Measurements from ENCODE around the gene NDUFA5.

DNA sequence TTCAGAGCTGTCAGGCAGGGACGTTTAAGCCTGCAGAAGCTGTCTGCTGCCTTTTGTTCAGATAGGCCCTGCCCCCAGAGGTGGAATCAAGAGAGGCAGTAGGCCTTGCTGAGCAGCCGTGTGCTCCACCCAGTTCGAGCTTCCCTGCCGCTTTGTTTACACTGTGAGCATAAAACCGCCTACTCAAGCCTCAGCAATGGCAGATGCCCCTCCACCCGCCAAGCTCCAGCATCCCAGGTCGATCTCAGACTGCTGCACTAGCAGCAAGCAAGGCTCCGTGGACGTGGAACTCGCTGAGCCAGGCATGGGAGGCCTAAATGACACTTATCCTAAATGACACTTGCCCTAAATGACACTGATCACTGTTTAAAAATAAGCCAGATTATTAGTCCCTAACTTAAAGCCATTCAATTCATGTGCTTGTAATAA lies 37.2 kb upstream of the NDUFA5 start:
- TF ChIP-seq, protein P1, sequence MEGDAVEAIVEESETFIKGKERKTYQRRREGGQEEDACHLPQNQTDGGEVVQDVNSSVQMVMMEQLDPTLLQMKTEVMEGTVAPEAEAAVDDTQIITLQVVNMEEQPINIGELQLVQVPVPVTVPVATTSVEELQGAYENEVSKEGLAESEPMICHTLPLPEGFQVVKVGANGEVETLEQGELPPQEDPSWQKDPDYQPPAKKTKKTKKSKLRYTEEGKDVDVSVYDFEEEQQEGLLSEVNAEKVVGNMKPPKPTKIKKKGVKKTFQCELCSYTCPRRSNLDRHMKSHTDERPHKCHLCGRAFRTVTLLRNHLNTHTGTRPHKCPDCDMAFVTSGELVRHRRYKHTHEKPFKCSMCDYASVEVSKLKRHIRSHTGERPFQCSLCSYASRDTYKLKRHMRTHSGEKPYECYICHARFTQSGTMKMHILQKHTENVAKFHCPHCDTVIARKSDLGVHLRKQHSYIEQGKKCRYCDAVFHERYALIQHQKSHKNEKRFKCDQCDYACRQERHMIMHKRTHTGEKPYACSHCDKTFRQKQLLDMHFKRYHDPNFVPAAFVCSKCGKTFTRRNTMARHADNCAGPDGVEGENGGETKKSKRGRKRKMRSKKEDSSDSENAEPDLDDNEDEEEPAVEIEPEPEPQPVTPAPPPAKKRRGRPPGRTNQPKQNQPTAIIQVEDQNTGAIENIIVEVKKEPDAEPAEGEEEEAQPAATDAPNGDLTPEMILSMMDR (IDR thresholded peaks at IDR 0.05; ENCODE audit: low read depth, low read length): no peak
- TF ChIP-seq POLR2A (IDR thresholded peaks at IDR 0.05; ENCODE audit: extremely low read depth, insufficient read length): no peak
- TF ChIP-seq, protein P2, sequence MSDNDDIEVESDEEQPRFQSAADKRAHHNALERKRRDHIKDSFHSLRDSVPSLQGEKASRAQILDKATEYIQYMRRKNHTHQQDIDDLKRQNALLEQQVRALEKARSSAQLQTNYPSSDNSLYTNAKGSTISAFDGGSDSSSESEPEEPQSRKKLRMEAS (IDR thresholded peaks at IDR 0.05; ENCODE audit: low read depth, low read length): no peak
- TF ChIP-seq MYC (IDR thresholded peaks at IDR 0.05; ENCODE audit: low read depth, low read length): no peak

Data from NB4 (cell line).